H1 (cell line): ENCODE measurements around the gene MORC4. TPM values are rescaled to one million over a fixed set of nuclear protein-coding genes. Genes with fewer than 3 reads are reported as not detected.

Source experiments
- CTCF ChIA-PET: fragments of 300-600 bp; sonication (Branson Sonifier 250); formaldehyde crosslinking; loops from one replicate; lab custom pipeline; 2021; ENCODE audit not compliant: partially characterized antibody; lab: Charles Lee
- POLR2A ChIA-PET: fragments of 300-600 bp; sonication (Branson Sonifier 250); formaldehyde crosslinking; loops from one replicate; lab custom pipeline; 2021; ENCODE audit warnings: inconsistent platforms; ENCODE audit not compliant: partially characterized antibody; lab: Charles Lee
- DNase-seq, 2 experiments: peaks; one replicate each; pipeline versions ENCODE4 v3.0.0 to v3.0.0-alpha.2; 2010 to 2022; ENCODE audit warnings: low spot score in 2 of 2, low read depth in 1 of 2, mixed read lengths in 1 of 2
- FAIRE-seq: peaks from 2 replicates; lab custom pipeline; 2011; peaks lifted over from hg19 to GRCh38; lab: Jason Lieb, UNC
- H2AFZ ChIP-seq: 2 replicates; pipeline ENCODE4 v1.8.1; 2012; ENCODE audit warnings: low read length, inconsistent platforms
- H2AK5ac ChIP-seq: 2 replicates; pipeline ENCODE4 v1.6.1; 2013; ENCODE audit warnings: low read depth, low read length
- H2BK120ac ChIP-seq: replicated peaks from 2 replicates; pipeline ENCODE3; 2013; ENCODE audit warnings: low read depth, low read length, inconsistent platforms
- H2BK12ac ChIP-seq: 2 replicates; pipeline ENCODE4 v1.6.1; 2013; ENCODE audit warnings: low read depth, low read length
- H2BK15ac ChIP-seq: 2 replicates; pipeline ENCODE4 v1.6.1; 2013; ENCODE audit warnings: low read length
- H2BK20ac ChIP-seq: 2 replicates; pipeline ENCODE4 v1.6.1; 2013; ENCODE audit warnings: low read length
- H2BK5ac ChIP-seq: 2 replicates; pipeline ENCODE4 v1.6.1; 2013; ENCODE audit warnings: low read depth, low read length
- H3K14ac ChIP-seq: 2 replicates; pipeline ENCODE4 v1.6.1; 2013; ENCODE audit warnings: inconsistent platforms; ENCODE audit not compliant: insufficient read length
- H3K18ac ChIP-seq: 2 replicates; pipeline ENCODE4 v1.6.1; 2013; ENCODE audit warnings: low read length; ENCODE audit errors: extremely low read depth
- H3K23ac ChIP-seq: 2 replicates; pipeline ENCODE4 v1.6.1; 2013; ENCODE audit warnings: inconsistent platforms; ENCODE audit not compliant: insufficient read length
- H3K23me2 ChIP-seq: 2 replicates; pipeline ENCODE4 v1.6.1; 2013; ENCODE audit warnings: low read depth, low read length
- H3K27ac ChIP-seq: 2 replicates; pipeline ENCODE4 v1.6.1; 2011; ENCODE audit warnings: low read depth, low read length, inconsistent platforms
- H3K27me3 ChIP-seq, 4 experiments: replicated peaks in 1 of 4; 1 replicate in 1 of 4; 2 replicates in 3 of 4; pipeline versions ENCODE4 v1.6.1 to v1.8.1; 2011 to 2013; ENCODE audit warnings: low read length in 3 of 4, mild to moderate bottlenecking in 3 of 4, inconsistent platforms in 2 of 4, mixed read lengths in 2 of 4, moderate library complexity in 1 of 4; ENCODE audit not compliant: control insufficient read depth in 3 of 4, insufficient read depth in 3 of 4; ENCODE audit errors: extremely low read depth in 1 of 4
- H3K36me3 ChIP-seq, 4 experiments: 2 replicates each; pipeline versions ENCODE4 v1.6.1 to v1.8.1; 2011 to 2013; ENCODE audit warnings: mild to moderate bottlenecking in 4 of 4, low read length in 3 of 4, moderate library complexity in 2 of 4, control low read depth in 1 of 4, inconsistent platforms in 1 of 4; ENCODE audit not compliant: insufficient read depth in 4 of 4, control insufficient read depth in 2 of 4
- H3K4ac ChIP-seq: replicated peaks from 2 replicates; pipeline ENCODE3; 2013; ENCODE audit warnings: low read length, low read depth, mixed read lengths, inconsistent platforms; ENCODE audit not compliant: insufficient read length
- H3K4me1 ChIP-seq, 4 experiments: replicated peaks in 1 of 4; 1 replicate in 1 of 4; 2 replicates in 3 of 4; pipeline versions ENCODE4 v1.6.1 to v1.8.1; 2011 to 2013; ENCODE audit warnings: low read length in 3 of 4, inconsistent platforms in 2 of 4, mixed read lengths in 1 of 4; ENCODE audit not compliant: insufficient read depth in 4 of 4, control insufficient read depth in 3 of 4
- H3K4me2 ChIP-seq, 2 experiments: 2 replicates each; pipeline versions ENCODE4 v1.6.1 to v1.8.1; 2011 to 2013; ENCODE audit warnings: low read depth in 2 of 2, low read length in 2 of 2, control low read depth in 1 of 2, inconsistent platforms in 1 of 2, mild to moderate bottlenecking in 1 of 2; ENCODE audit not compliant: insufficient read depth in 1 of 2
- H3K4me3 ChIP-seq, 4 experiments: fragments of 200-600, 300-600 bp in 1 of 4; sonication (generic), shearing (Covaris generic), sonication (Bioruptor Twin) in 1 of 4; 2 replicates each; pipeline versions ENCODE4 v1.5.1 to v1.8.1; 2011 to 2016; ENCODE audit warnings: low read length in 4 of 4, low read depth in 3 of 4, control low read depth in 2 of 4, inconsistent platforms in 2 of 4, mild to moderate bottlenecking in 2 of 4, mixed read lengths in 1 of 4, moderate library complexity in 1 of 4; ENCODE audit not compliant: insufficient read depth in 2 of 4; ENCODE audit errors: extremely low read depth in 1 of 4
- H3K56ac ChIP-seq: replicated peaks from 2 replicates; pipeline ENCODE3; 2013; ENCODE audit warnings: low read depth, mild to moderate bottlenecking, mixed read lengths, low read length, inconsistent platforms; ENCODE audit not compliant: insufficient read length
- H3K79me1 ChIP-seq: 2 replicates; pipeline ENCODE4 v1.6.1; 2013; ENCODE audit warnings: low read depth, low read length, control low read depth
- H3K79me2 ChIP-seq, 2 experiments: 2 replicates each; pipeline versions ENCODE4 v1.6.1 to v1.8.1; 2012 to 2013; ENCODE audit warnings: low read length in 2 of 2, mild to moderate bottlenecking in 2 of 2, inconsistent platforms in 1 of 2; ENCODE audit not compliant: insufficient read depth in 2 of 2, control insufficient read depth in 1 of 2
- H3K9ac ChIP-seq, 4 experiments: replicated peaks in 1 of 4; 1 replicate in 1 of 4; 2 replicates in 3 of 4; pipeline versions ENCODE4 v1.6.1 to v1.8.1; 2011 to 2013; ENCODE audit warnings: low read depth in 3 of 4, low read length in 3 of 4, control low read depth in 2 of 4, mild to moderate bottlenecking in 2 of 4, moderate library complexity in 2 of 4, inconsistent platforms in 1 of 4; ENCODE audit errors: extremely low read depth in 1 of 4
- H3K9me3 ChIP-seq, 2 experiments: 2 replicates each; pipeline versions ENCODE4 v1.6.1 to v1.8.1; 2012 to 2013; ENCODE audit warnings: mild to moderate bottlenecking in 2 of 2, moderate library complexity in 2 of 2, control low read depth in 1 of 2, inconsistent platforms in 1 of 2, low read depth in 1 of 2, low read length in 1 of 2, mixed read lengths in 1 of 2; ENCODE audit not compliant: insufficient read depth in 2 of 2
- H4K20me1 ChIP-seq, 2 experiments: replicated peaks in 1 of 2; 2 replicates each; pipeline versions ENCODE3 to v1.8.1; 2011 to 2013; ENCODE audit warnings: inconsistent platforms in 2 of 2, low read length in 2 of 2, mild to moderate bottlenecking in 1 of 2; ENCODE audit not compliant: insufficient read depth in 2 of 2, control insufficient read depth in 1 of 2
- H4K5ac ChIP-seq: 2 replicates; pipeline ENCODE4 v1.6.1; 2013; ENCODE audit warnings: low read length, low read depth, mixed read lengths, inconsistent platforms; ENCODE audit not compliant: insufficient read length
- H4K8ac ChIP-seq: 2 replicates; pipeline ENCODE4 v1.8.0; 2013; ENCODE audit warnings: mild to moderate bottlenecking, moderate library complexity, low read length, inconsistent platforms; ENCODE audit not compliant: insufficient read depth; ENCODE audit errors: extremely low read depth
- H4K91ac ChIP-seq: replicated peaks from 2 replicates; pipeline ENCODE3; 2013; ENCODE audit warnings: low read length, mixed read lengths, inconsistent platforms; ENCODE audit not compliant: insufficient read length
- KDM1A ChIP-seq: fragments of 200-600, 300-600 bp; sonication (generic); IDR thresholded peaks from 2 replicates; pipeline ENCODE4 v1.7.1; 2016; ENCODE audit warnings: mild to moderate bottlenecking, low read length, borderline replicate concordance
- RAD21 ChIP-seq, 2 experiments: IDR thresholded peaks in 1 of 2; conservative IDR thresholded peaks in 1 of 2; 2 replicates each; pipeline ENCODE4 v1.6.1; 2011; ENCODE audit warnings: low read depth in 2 of 2, low read length in 2 of 2, improper control_type of control experiment in 1 of 2, inconsistent platforms in 1 of 2, mild to moderate bottlenecking in 1 of 2, moderate library complexity in 1 of 2
- TBP ChIP-seq: IDR thresholded peaks from 2 replicates; pipeline ENCODE4 v1.6.1; 2011; ENCODE audit warnings: low read depth, low read length, improper control_type of control experiment
- WGBS, 2 experiments: shearing (Covaris generic) in 1 of 2; methylation state at CpG; one replicate each; pipeline versions ENCODE4 v1.1.6 to v1.1.7; 2013 to 2015; ENCODE audit warnings: low lambda C conversion rate in 2 of 2, mixed read lengths in 2 of 2, inconsistent platforms in 1 of 2, low coverage in 1 of 2, missing lambda C conversion rate in 1 of 2; ENCODE audit not compliant: insufficient replicate concordance in 2 of 2, insufficient coverage in 1 of 2, insufficient read length in 1 of 2; ENCODE audit errors: extremely low coverage in 1 of 2, missing lambda C conversion rate in 1 of 2; 5-methylcytosine and 5-hydroxymethylcytosine counted together
- polyA plus RNA-seq, 7 experiments: library from polyadenylated mRNA; depleted of rRNA in 3 of 7; stranded (reverse) in 5 of 7; unstranded in 2 of 7; fragments of >200 nt in 5 of 7; fragments of 200-250 nt in 2 of 7; gene quantifications; 1 replicate in 5 of 7; 2 replicates in 1 of 7; 4 replicates in 1 of 7; pipeline versions ENCODE4 v1.2.1 to v1.2.3, GENCODE V29; 2011 to 2013; ENCODE audit warnings: missing spikeins in 2 of 7, mixed read lengths in 2 of 7
- total RNA-seq: library from RNA; stranded (reverse); fragmentation: NEBNext Ultra II Directional; extraction: Animal tissue kit (Norgen Biotek cat#: 25700); gene quantifications from 2 replicates; pipeline ENCODE4 v1.2.1, GENCODE V29; 2021

The MORC4 gene
- total and polyA plus RNA-seq, 2 of the 8 experiments (the other 6 are each of a cell fraction or from before 2014, with no cell fraction given) = 1.4 to 2.5 TPM

DNA sequence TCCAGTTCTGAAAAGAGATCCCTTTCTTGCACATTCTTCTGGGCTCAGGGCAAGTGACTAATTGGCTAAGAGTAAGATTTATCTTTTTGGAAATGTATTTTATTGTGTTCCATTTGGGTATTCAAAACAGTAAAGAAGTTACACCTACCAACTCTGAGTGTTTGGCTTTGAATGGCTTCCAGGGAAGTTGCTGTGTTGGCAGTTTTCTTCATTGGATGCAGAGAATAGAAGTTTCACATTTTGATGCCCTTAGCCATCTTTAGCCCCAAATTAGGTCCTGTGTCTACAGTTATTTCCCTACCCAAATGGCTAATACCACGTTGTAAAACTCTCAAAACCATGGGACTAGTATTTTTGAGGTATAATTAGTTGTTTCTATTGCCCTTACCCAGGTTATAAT is 29.7 kb upstream of the MORC4 start:
- H3K79me2 ChIP-seq = no peaks in the 10 kb centered on the region
- 61% methylated on average over 1 of the region's 1 CpG; no CpG with 5 or more reads in 1 of the 2 experiments for WGBS, 2 experiments
- no peak overlapping the region for H3K56ac ChIP-seq
- no peak overlapping the region for H4K91ac ChIP-seq
- H4K20me1 ChIP-seq = no peaks in the 10 kb centered on the region
- H2BK12ac ChIP-seq = no peak overlapping the region
- ChIA-PET CTCF (interaction anchor here (0.7 kb wide), 2 partner anchors 157 to 763 kb away, joined by 3 to 4 read pairs; no protein-coding TSS in a partner anchor), POLR2A (interaction anchor here (0.6 kb wide), 1 partner anchor 59 kb away, joined by 3 read pairs; no protein-coding TSS in a partner anchor)
- H4K8ac ChIP-seq = no peak overlapping the region
- no peak overlapping the region for H2BK5ac ChIP-seq
- FAIRE-seq (no peak), DNase-seq (no peak)
- no peaks in the 10 kb centered on the region for H3K79me1 ChIP-seq
- H3K14ac ChIP-seq = no peak overlapping the region
- H3K18ac ChIP-seq = no peak overlapping the region
- H3K4me3 ChIP-seq = no peak overlapping the region
- no peak overlapping the region for H3K4me2 ChIP-seq
- no peaks in the 10 kb centered on the region for H3K27me3 ChIP-seq
- H3K27ac ChIP-seq = no peak overlapping the region
- H2AK5ac ChIP-seq = no peak overlapping the region
- H3K9me3 ChIP-seq = no peaks in the 10 kb centered on the region
- H3K23me2 ChIP-seq = no peaks in the 10 kb centered on the region
- H3K4me1 ChIP-seq = no peaks in the 10 kb centered on the region
- H3K23ac ChIP-seq = no peak overlapping the region
- H4K5ac ChIP-seq = no peak overlapping the region
- no peak overlapping the region for H2BK15ac ChIP-seq
- no peak overlapping the region for H3K9ac ChIP-seq
- no peaks in the 10 kb centered on the region for H3K36me3 ChIP-seq
- H3K4ac ChIP-seq = no peak overlapping the region
- no peak overlapping the region for H2BK20ac ChIP-seq
- H2AFZ ChIP-seq = no peak overlapping the region
- TF ChIP-seq KDM1A (no peak), TBP (no peak), RAD21 (IDR thresholded peaks at IDR 0.05 in 1 of 2, conservative IDR thresholded peaks at IDR 0.05 in 1 of 2; ENCODE audit: low read depth in 2 of 2, low read length in 2 of 2) (no peak)
- TF ChIP-seq, all 59 proteins: peak for 0
- H2BK120ac ChIP-seq = no peak overlapping the region
